Uterus (tissue), 2 donors: ENCODE data around the gene S100A1.

ENCODE experiments used
- POLR2A ChIP-seq, 2 donors: fragments of 450-650 bp; IDR thresholded peaks; one replicate each; pipeline ENCODE4 v1.6.1; 2016; ENCODE audit warnings: antibody characterized with exemption in 2 of 2, mild to moderate bottlenecking in 1 of 2, moderate library complexity in 1 of 2
- TF ChIP-seq, protein P1 (sequence below), 4 experiments: fragments of 200-600 bp in 2 of 4; fragments of 450-650 bp in 2 of 4; sonication (generic) in 2 of 4; IDR thresholded peaks; one replicate each; pipeline ENCODE4 v1.5.1; 2016 to 2019; ENCODE audit warnings: antibody characterized with exemption in 4 of 4, mild to moderate bottlenecking in 2 of 4, moderate library complexity in 1 of 4

DNA sequence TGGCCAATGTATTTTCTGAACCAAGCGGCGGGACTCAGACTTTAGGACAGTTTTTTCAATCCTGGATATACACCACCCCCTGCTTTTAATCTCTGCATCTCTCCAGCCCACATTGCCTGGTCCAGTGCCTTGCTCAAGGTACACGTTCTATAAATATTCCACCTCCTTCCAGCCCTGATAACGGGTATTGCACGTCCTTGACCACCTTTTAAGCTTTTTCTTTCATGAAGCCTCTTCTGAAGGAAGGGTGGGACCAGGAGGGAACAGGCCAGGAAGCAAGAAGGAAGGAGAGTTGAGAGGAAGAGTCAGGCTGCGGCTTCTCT is 18.7 kb upstream of the S100A1 start:
- TF ChIP-seq, protein P1, sequence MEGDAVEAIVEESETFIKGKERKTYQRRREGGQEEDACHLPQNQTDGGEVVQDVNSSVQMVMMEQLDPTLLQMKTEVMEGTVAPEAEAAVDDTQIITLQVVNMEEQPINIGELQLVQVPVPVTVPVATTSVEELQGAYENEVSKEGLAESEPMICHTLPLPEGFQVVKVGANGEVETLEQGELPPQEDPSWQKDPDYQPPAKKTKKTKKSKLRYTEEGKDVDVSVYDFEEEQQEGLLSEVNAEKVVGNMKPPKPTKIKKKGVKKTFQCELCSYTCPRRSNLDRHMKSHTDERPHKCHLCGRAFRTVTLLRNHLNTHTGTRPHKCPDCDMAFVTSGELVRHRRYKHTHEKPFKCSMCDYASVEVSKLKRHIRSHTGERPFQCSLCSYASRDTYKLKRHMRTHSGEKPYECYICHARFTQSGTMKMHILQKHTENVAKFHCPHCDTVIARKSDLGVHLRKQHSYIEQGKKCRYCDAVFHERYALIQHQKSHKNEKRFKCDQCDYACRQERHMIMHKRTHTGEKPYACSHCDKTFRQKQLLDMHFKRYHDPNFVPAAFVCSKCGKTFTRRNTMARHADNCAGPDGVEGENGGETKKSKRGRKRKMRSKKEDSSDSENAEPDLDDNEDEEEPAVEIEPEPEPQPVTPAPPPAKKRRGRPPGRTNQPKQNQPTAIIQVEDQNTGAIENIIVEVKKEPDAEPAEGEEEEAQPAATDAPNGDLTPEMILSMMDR (IDR thresholded peaks at IDR 0.05), result no peak
- TF ChIP-seq POLR2A (IDR thresholded peaks at IDR 0.05), result no peak
